HepG2 (cell line): Measurements from ENCODE around the gene SUMO4. TPM values are rescaled to one million over a fixed set of nuclear protein-coding genes. Genes with fewer than 3 reads are reported as not detected.

ENCODE experiments used
- ATAC-seq: fragments of 200-7000 bp; cut with Tn5 transposase; 3 replicates; pipeline ENCODE4 v1.9.1; 2020; ENCODE audit warnings: mild to moderate bottlenecking, moderate library complexity
- BruUV-seq: library from RNA; stranded (reverse); fragments of 400-500 nt; replicated peaks from 2 replicates; lab custom pipeline; 2021; lab: Mats Ljungman, UMichigan
- CTCF ChIA-PET: fragments of 300-600 bp; formaldehyde crosslinking; extraction: SDS; loops from one replicate; lab custom pipeline; 2021; ENCODE audit warnings: low total read pairs, inconsistent platforms, low intra/inter-chr PET ratio; lab: Yijun Ruan, JAX
- POLR2A ChIA-PET: fragments of 350-600 bp; sonication (Branson Sonifier 250); formaldehyde crosslinking; loops from one replicate; lab custom pipeline; 2020; ENCODE audit warnings: antibody characterized with exemption, inconsistent platforms; lab: Yijun Ruan, JAX
- DNase-seq: peaks from one replicate; pipeline ENCODE4 v3.0.0-alpha.2; 2015; ENCODE audit warnings: low spot score
- FAIRE-seq: peaks from 3 replicates; lab custom pipeline; 2011; peaks lifted over from hg19 to GRCh38; lab: Jason Lieb, UNC
- H2AFZ ChIP-seq: one replicate; pipeline ENCODE4 v1.6.1; 2011; ENCODE audit warnings: low read length, inconsistent platforms
- H3K27ac ChIP-seq: fragments of 300-600 bp; 3 replicates; pipeline ENCODE4 v1.8.0; 2011; ENCODE audit warnings: mixed run types, mild to moderate bottlenecking, mixed read lengths, low read length, inconsistent platforms; ENCODE audit not compliant: insufficient read depth; ENCODE audit errors: extremely low read length
- H3K27me3 ChIP-seq, 2 experiments: fragments of 200-600 bp in 1 of 2; 2 replicates in 1 of 2; 3 replicates in 1 of 2; pipeline versions ENCODE4 v1.6.0 to v1.8.0; 2011; ENCODE audit warnings: low read length in 2 of 2, mild to moderate bottlenecking in 2 of 2, moderate library complexity in 2 of 2, inconsistent platforms in 1 of 2; ENCODE audit not compliant: insufficient read depth in 2 of 2, control insufficient read depth in 1 of 2
- H3K36me3 ChIP-seq, 2 experiments: fragments of 200-600 bp in 1 of 2; replicated peaks in 1 of 2; 2 replicates in 1 of 2; 3 replicates in 1 of 2; pipeline versions ENCODE4 v1.5.1 to v1.8.0; 2011; ENCODE audit warnings: low read length in 2 of 2, inconsistent platforms in 1 of 2; ENCODE audit not compliant: insufficient read depth in 2 of 2, control insufficient read depth in 1 of 2
- H3K4me1 ChIP-seq: 2 replicates; pipeline ENCODE4 v1.5.1; 2012; ENCODE audit warnings: low read length, inconsistent platforms; ENCODE audit not compliant: insufficient read depth
- H3K4me2 ChIP-seq: 2 replicates; pipeline ENCODE4 v1.6.0; 2011; ENCODE audit warnings: low read depth, low read length, inconsistent platforms
- H3K4me3 ChIP-seq, 3 experiments: fragments of 200-600 bp in 1 of 3; sonication (generic), shearing (Covaris generic) in 1 of 3; replicated peaks in 1 of 3; 2 replicates each; pipeline ENCODE4 v1.5.1; 2011 to 2016; ENCODE audit warnings: low read length in 3 of 3, inconsistent platforms in 2 of 3, low read depth in 2 of 3, mild to moderate bottlenecking in 2 of 3, control low read depth in 1 of 3, mixed read lengths in 1 of 3; ENCODE audit not compliant: insufficient read depth in 1 of 3
- H3K79me2 ChIP-seq: one replicate; pipeline ENCODE4 v1.6.1; 2011; ENCODE audit warnings: low read length, inconsistent platforms; ENCODE audit not compliant: insufficient read depth
- H3K9ac ChIP-seq: 2 replicates; pipeline ENCODE4 v1.6.0; 2011; ENCODE audit warnings: mild to moderate bottlenecking, low read depth, low read length, inconsistent platforms; ENCODE audit not compliant: insufficient read depth
- H3K9me3 ChIP-seq: 2 replicates; pipeline ENCODE4 v1.5.1; 2012; ENCODE audit warnings: mild to moderate bottlenecking, low read length
- H4K20me1 ChIP-seq: 2 replicates; pipeline ENCODE4 v1.6.0; 2011; ENCODE audit warnings: inconsistent platforms, mild to moderate bottlenecking, low read length, moderate library complexity; ENCODE audit not compliant: insufficient read depth
- FOXA3 ChIP-seq: IDR thresholded peaks from 2 replicates; pipeline ENCODE4 v1.6.1; 2016; ENCODE audit warnings: missing genetic modification reagents, missing compliant biosample characterization
- PAX8 ChIP-seq: sonication (generic); formaldehyde crosslinking; IDR thresholded peaks from 2 replicates; pipeline ENCODE4 v1.8.0; 2022; ENCODE audit warnings: mild to moderate bottlenecking, missing genetic modification reagents, borderline replicate concordance
- TRIM22 ChIP-seq: fragments of 450-650 bp; IDR thresholded peaks from 2 replicates; pipeline ENCODE4 v1.6.1; 2017
- ZBTB4 ChIP-seq: sonication (generic); formaldehyde crosslinking; IDR thresholded peaks from 2 replicates; pipeline ENCODE4 v1.4.0; 2020; ENCODE audit warnings: missing genetic modification reagents, mild to moderate bottlenecking, borderline replicate concordance
- ZMAT5 ChIP-seq: sonication (generic); formaldehyde crosslinking; IDR thresholded peaks from 2 replicates; pipeline ENCODE4 v1.5.0; 2020; ENCODE audit warnings: mild to moderate bottlenecking, low read depth, missing genetic modification reagents, borderline replicate concordance
- ZNF562 ChIP-seq: sonication (generic); formaldehyde crosslinking; IDR thresholded peaks from 2 replicates; pipeline ENCODE4 v1.8.0; 2022; ENCODE audit warnings: missing genetic modification reagents, borderline replicate concordance
- ZNF772 ChIP-seq: sonication (generic); formaldehyde crosslinking; IDR thresholded peaks from 2 replicates; pipeline ENCODE4 v1.5.0; 2020; ENCODE audit warnings: mild to moderate bottlenecking, missing genetic modification reagents
- WGBS: methylation state at CpG from one replicate; pipeline ENCODE4 v1.1.6; 2017; ENCODE audit warnings: low lambda C conversion rate; 5-methylcytosine and 5-hydroxymethylcytosine counted together
- in situ Hi-C: cut with HindIII; loops from 2 replicates; pipeline ENCODE4 v1.10.0; 2017; ENCODE audit warnings: low pct_unique_long_range_greater_than_20kb; ENCODE audit not compliant: extremely low pct_ligation_motif_present
- intact Hi-C: fragments of 100-400 bp; cut with micrococcal nuclease; formaldehyde crosslinking; loops from one replicate; pipeline ENCODE4 v1.10.0; 2022; ENCODE audit not compliant: unreplicated experiment
- polyA plus RNA-seq, 8 experiments: library from polyadenylated mRNA; depleted of rRNA in 3 of 8; stranded (reverse) in 7 of 8; unstranded in 1 of 8; fragments of >200 nt; fragmentation: Illumina TruSeq in 4 of 8; extraction: Trizol in 4 of 8; gene quantifications; 2 replicates each; pipeline versions ENCODE4 v1.2.1 to v1.2.3, GENCODE V29; 2011 to 2016; ENCODE audit warnings: low read depth in 4 of 8, missing spikeins in 1 of 8, mixed read lengths in 1 of 8; ENCODE audit not compliant: insufficient read depth in 1 of 8
- total RNA-seq, 5 experiments: library from RNA; depleted of rRNA; stranded (reverse); fragments of >200 nt; fragmentation: Illumina TruSeq; extraction: Trizol; gene quantifications; 2 replicates each; pipeline ENCODE4 v1.2.3, GENCODE V29; 2016; ENCODE audit warnings: low read depth in 1 of 5

The SUMO4 gene
- total and polyA plus RNA-seq, 2 of the 13 experiments (the other 11 are each of a cell fraction or from before 2014, with no cell fraction given) = 0.22 to 1.2 TPM

- no peaks in the 10 kb centered on the region for H3K79me2 ChIP-seq
- no peaks in the 10 kb centered on the region for H4K20me1 ChIP-seq
- ChIA-PET CTCF (interaction anchor here (1.2 kb wide), 1 partner anchor 400 kb away, joined by 3 read pairs; no protein-coding TSS in a partner anchor), POLR2A (no interaction called here)
- H3K4me2 ChIP-seq = no peak overlapping the region
- H3K27ac ChIP-seq = no peak overlapping the region
- no peak for ATAC-seq
- H3K4me3 ChIP-seq = no peak overlapping the region
- no peaks in the 10 kb centered on the region for H3K36me3 ChIP-seq
- H3K4me1 ChIP-seq = peaks cover 26% of the 10 kb centered on the region
- no peak overlapping the region for H2AFZ ChIP-seq
- 62% methylated on average over 4 of the region's 4 CpGs for WGBS
- no peak overlapping the region for H3K9ac ChIP-seq
- no peak for FAIRE-seq
- no peak for DNase-seq
- no peak for TF ChIP-seq ZNF772 (CRISPR knock-in tag)
- no peak for TF ChIP-seq ZMAT5 (CRISPR knock-in tag)
- TF ChIP-seq ZNF562 (CRISPR knock-in tag) = no peak
- no peak for TF ChIP-seq ZBTB4 (CRISPR knock-in tag)
- no peak for TF ChIP-seq PAX8 (CRISPR knock-in tag)
- TF ChIP-seq FOXA3 (CRISPR knock-in tag) = no peak
- TF ChIP-seq TRIM22 = no peak
- intact Hi-C loops (no loop called here), in situ Hi-C loops (loop anchor here (5.0 kb wide), 2 partner anchors 346 to 396 kb away; no protein-coding TSS in a partner anchor)
- peaks cover 5 to 40% of the 10 kb centered on the region in 2 experiments; a peak in 4 of 5 replicates for H3K27me3 ChIP-seq
- BruUV-seq = no TSS peak
- H3K9me3 ChIP-seq = no peaks in the 10 kb centered on the region
Observed at GRCh38 chr6:149428606-149429005, 28.5 kb downstream of the SUMO4 start.
